ENCODE data around the gene LILRA1.

DNA sequence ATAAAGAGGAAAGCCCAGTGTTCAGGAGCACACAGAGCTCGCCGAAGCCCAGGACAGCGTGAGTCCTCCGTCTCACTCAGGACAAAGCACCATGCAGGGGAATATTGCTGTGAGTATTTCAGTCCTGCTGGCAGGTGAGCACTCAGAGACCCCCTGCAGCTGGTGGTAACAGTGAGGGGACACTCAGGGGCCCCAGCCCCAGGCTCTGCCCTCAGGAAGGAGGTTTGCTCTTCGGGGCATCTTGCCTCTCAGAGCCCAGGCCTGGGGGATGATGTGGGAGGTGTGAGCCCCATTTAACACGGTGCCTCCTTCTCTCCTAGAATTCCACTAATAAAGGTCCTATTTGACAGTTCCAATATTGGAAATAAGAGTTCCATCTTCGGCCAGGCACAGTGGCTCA, 14.8 kb downstream of the LILRA1 start:
- TF ChIP-seq, protein P1, sequence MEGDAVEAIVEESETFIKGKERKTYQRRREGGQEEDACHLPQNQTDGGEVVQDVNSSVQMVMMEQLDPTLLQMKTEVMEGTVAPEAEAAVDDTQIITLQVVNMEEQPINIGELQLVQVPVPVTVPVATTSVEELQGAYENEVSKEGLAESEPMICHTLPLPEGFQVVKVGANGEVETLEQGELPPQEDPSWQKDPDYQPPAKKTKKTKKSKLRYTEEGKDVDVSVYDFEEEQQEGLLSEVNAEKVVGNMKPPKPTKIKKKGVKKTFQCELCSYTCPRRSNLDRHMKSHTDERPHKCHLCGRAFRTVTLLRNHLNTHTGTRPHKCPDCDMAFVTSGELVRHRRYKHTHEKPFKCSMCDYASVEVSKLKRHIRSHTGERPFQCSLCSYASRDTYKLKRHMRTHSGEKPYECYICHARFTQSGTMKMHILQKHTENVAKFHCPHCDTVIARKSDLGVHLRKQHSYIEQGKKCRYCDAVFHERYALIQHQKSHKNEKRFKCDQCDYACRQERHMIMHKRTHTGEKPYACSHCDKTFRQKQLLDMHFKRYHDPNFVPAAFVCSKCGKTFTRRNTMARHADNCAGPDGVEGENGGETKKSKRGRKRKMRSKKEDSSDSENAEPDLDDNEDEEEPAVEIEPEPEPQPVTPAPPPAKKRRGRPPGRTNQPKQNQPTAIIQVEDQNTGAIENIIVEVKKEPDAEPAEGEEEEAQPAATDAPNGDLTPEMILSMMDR (IDR thresholded peaks at IDR 0.05; ENCODE audit: insufficient read depth, low read length), result no peak
- TF ChIP-seq POLR2AphosphoS5 (IDR thresholded peaks at IDR 0.05; ENCODE audit: low read depth), result no peak
- TF ChIP-seq GABPA (IDR thresholded peaks at IDR 0.05; ENCODE audit: low read depth), result no peak
- TF ChIP-seq, protein P2, sequence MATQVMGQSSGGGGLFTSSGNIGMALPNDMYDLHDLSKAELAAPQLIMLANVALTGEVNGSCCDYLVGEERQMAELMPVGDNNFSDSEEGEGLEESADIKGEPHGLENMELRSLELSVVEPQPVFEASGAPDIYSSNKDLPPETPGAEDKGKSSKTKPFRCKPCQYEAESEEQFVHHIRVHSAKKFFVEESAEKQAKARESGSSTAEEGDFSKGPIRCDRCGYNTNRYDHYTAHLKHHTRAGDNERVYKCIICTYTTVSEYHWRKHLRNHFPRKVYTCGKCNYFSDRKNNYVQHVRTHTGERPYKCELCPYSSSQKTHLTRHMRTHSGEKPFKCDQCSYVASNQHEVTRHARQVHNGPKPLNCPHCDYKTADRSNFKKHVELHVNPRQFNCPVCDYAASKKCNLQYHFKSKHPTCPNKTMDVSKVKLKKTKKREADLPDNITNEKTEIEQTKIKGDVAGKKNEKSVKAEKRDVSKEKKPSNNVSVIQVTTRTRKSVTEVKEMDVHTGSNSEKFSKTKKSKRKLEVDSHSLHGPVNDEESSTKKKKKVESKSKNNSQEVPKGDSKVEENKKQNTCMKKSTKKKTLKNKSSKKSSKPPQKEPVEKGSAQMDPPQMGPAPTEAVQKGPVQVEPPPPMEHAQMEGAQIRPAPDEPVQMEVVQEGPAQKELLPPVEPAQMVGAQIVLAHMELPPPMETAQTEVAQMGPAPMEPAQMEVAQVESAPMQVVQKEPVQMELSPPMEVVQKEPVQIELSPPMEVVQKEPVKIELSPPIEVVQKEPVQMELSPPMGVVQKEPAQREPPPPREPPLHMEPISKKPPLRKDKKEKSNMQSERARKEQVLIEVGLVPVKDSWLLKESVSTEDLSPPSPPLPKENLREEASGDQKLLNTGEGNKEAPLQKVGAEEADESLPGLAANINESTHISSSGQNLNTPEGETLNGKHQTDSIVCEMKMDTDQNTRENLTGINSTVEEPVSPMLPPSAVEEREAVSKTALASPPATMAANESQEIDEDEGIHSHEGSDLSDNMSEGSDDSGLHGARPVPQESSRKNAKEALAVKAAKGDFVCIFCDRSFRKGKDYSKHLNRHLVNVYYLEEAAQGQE (IDR thresholded peaks at IDR 0.05; ENCODE audit: insufficient replicate concordance, low read depth), result no peak
- TF ChIP-seq SPI1 (IDR thresholded peaks at IDR 0.05; ENCODE audit: borderline replicate concordance, low read depth), result no peak

All from HL-60 (cell line).